NB4 (cell line): ENCODE data around the gene CHMP1B.

ENCODE experiments used
- MAX ChIP-seq: IDR thresholded peaks from 2 replicates; pipeline ENCODE4 v1.6.1; 2011; ENCODE audit warnings: low read depth, low read length
- MYC ChIP-seq: IDR thresholded peaks from 2 replicates; pipeline ENCODE4 v1.6.1; 2011; ENCODE audit warnings: low read depth, low read length
- POLR2A ChIP-seq: IDR thresholded peaks from 2 replicates; pipeline ENCODE4 v1.6.1; 2011; ENCODE audit warnings: mild to moderate bottlenecking; ENCODE audit not compliant: insufficient read length; ENCODE audit errors: extremely low read depth
- TF ChIP-seq, protein P1 (sequence below): IDR thresholded peaks from one replicate; pipeline ENCODE4 v1.5.1; 2012; ENCODE audit warnings: low read depth, low read length

DNA sequence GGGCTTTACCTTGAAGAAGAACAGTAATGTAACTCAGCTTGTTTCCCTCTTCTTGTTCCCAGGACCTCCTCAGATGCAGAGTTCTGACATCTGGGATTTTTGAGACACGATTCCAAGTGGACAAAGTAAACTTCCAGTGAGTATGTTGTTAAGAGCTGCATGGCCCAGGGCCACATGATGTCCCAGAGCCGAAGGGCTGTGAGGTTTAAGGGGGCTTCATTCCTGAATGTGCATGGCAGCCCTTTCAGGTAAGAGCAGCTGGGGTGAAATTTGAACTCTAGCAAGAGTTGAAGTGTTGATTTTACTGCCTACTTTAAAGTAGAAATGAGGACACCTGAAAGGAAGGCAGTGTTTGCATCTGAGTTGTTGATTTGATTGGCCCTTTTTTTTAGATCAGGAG is 13.3 kb downstream of the CHMP1B start:
- TF ChIP-seq, protein P1, sequence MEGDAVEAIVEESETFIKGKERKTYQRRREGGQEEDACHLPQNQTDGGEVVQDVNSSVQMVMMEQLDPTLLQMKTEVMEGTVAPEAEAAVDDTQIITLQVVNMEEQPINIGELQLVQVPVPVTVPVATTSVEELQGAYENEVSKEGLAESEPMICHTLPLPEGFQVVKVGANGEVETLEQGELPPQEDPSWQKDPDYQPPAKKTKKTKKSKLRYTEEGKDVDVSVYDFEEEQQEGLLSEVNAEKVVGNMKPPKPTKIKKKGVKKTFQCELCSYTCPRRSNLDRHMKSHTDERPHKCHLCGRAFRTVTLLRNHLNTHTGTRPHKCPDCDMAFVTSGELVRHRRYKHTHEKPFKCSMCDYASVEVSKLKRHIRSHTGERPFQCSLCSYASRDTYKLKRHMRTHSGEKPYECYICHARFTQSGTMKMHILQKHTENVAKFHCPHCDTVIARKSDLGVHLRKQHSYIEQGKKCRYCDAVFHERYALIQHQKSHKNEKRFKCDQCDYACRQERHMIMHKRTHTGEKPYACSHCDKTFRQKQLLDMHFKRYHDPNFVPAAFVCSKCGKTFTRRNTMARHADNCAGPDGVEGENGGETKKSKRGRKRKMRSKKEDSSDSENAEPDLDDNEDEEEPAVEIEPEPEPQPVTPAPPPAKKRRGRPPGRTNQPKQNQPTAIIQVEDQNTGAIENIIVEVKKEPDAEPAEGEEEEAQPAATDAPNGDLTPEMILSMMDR = no peak
- TF ChIP-seq POLR2A (no peak), MAX (no peak), MYC (no peak)
